Nephron progenitor cell (in vitro differentiated cells): ENCODE measurements around the gene CRYZ.
"Not testable (repeated sequence)": the region's sequence is repeated elsewhere in the genome, so short reads cannot be mapped to it uniquely, and the experiment has no call there.

ENCODE experiments used
- DNase-seq: peaks from one replicate; pipeline ENCODE4 v3.0.0; 2021
- H3K27ac Mint-ChIP-seq: 2 replicates; pipeline ENCODE4 v1.8.0; 2021; ENCODE audit warnings: mild to moderate bottlenecking, moderate library complexity, mixed read lengths
- H3K27me3 Mint-ChIP-seq: 2 replicates; pipeline ENCODE4 v1.8.0; 2021; ENCODE audit warnings: mild to moderate bottlenecking, low read depth, mixed read lengths; ENCODE audit not compliant: poor library complexity
- H3K36me3 Mint-ChIP-seq: 2 replicates; pipeline ENCODE4 v1.8.0; 2021; ENCODE audit warnings: low read depth, mixed read lengths
- H3K4me1 Mint-ChIP-seq: 2 replicates; pipeline ENCODE4 v1.8.0; 2021; ENCODE audit warnings: mixed read lengths
- H3K4me3 Mint-ChIP-seq: 2 replicates; pipeline ENCODE4 v1.8.0; 2021; ENCODE audit warnings: mild to moderate bottlenecking, moderate library complexity, mixed read lengths
- H3K9me3 Mint-ChIP-seq: 2 replicates; pipeline ENCODE4 v1.8.0; 2021; ENCODE audit warnings: mild to moderate bottlenecking, moderate library complexity, mixed read lengths
- CTCF ChIP-seq: fragments of 200-600 bp; sonication (generic); IDR thresholded peaks from 2 replicates; pipeline ENCODE4 v1.5.0; 2021; ENCODE audit warnings: antibody characterized with exemption

The CRYZ gene

GRCh38 chr1:74733604-74734484, 994 bp upstream of the CRYZ start:
- H3K27ac Mint-ChIP-seq: peak overlapping the region; percentile 99
- no peaks in the 10 kb centered on the region for H3K27me3 Mint-ChIP-seq
- peaks cover 51% of the 10 kb centered on the region for H3K36me3 Mint-ChIP-seq
- TF ChIP-seq CTCF: peak; percentile 65
- peak overlapping the region; percentile 94 for H3K4me3 Mint-ChIP-seq
- DNase-seq: peak; percentile 21
- H3K9me3 Mint-ChIP-seq: peaks cover 28% of the 10 kb centered on the region
- peaks cover 26% of the 10 kb centered on the region for H3K4me1 Mint-ChIP-seq

- not testable (repeated sequence) for H3K27me3 Mint-ChIP-seq
- peaks cover 52% of the 10 kb centered on the region for H3K36me3 Mint-ChIP-seq
- H3K9me3 Mint-ChIP-seq: peaks cover 30% of the 10 kb centered on the region
- H3K27ac Mint-ChIP-seq: peak overlapping the region; percentile 88
- H3K4me1 Mint-ChIP-seq: peaks cover 26% of the 10 kb centered on the region
- DNase-seq: peak; percentile 33
- H3K4me3 Mint-ChIP-seq: peak overlapping the region; percentile 94
Measured at GRCh38 chr1:74732071-74732946, 541 bp downstream of the CRYZ start.

- DNase-seq: no peak
- Mint-ChIP-seq H3K27ac (no peak overlapping the region), H3K4me3 (peak overlapping the region; percentile 58)
Measured at GRCh38 chr1:74731399-74732052, 1.3 kb downstream of the CRYZ start.

GRCh38 chr1:74729741-74730478, 2.9 kb downstream of the CRYZ start:
- no peak for TF ChIP-seq CTCF
- Mint-ChIP-seq H3K4me1 (peaks cover 20% of the 10 kb centered on the region), H3K4me3 (no peak overlapping the region), H3K27me3 (no peaks in the 10 kb centered on the region), H3K36me3 (peaks cover 63% of the 10 kb centered on the region), H3K27ac (no peak overlapping the region), H3K9me3 (peaks cover 54% of the 10 kb centered on the region)
- DNase-seq: no peak

More at GRCh38 chr1:74731399-74732052, 1.3 kb downstream of the CRYZ start:
- peaks cover 37% of the 10 kb centered on the region for H3K9me3 Mint-ChIP-seq
- peaks cover 52% of the 10 kb centered on the region for H3K36me3 Mint-ChIP-seq
- no peaks in the 10 kb centered on the region for H3K27me3 Mint-ChIP-seq
- H3K4me1 Mint-ChIP-seq: peaks cover 26% of the 10 kb centered on the region
- no peak for TF ChIP-seq CTCF

- TF ChIP-seq CTCF: no peak
- Mint-ChIP-seq H3K36me3 (peaks cover 74% of the 10 kb centered on the region), H3K27ac (no peak overlapping the region), H3K4me3 (no peak overlapping the region), H3K27me3 (no peaks in the 10 kb centered on the region), H3K4me1 (peaks cover 8% of the 10 kb centered on the region), H3K9me3 (peaks cover 59% of the 10 kb centered on the region)
- no peak for DNase-seq
Measured at GRCh38 chr1:74728736-74729135, 4.1 kb downstream of the CRYZ start.
